Lung (tissue), 16 donors: Measurements from ENCODE around the gene RXFP1. TPM values are rescaled to one million over a fixed set of nuclear protein-coding genes. Genes with fewer than 3 reads are reported as not detected.

ENCODE experiments used
- ATAC-seq: fragments of 200-7000 bp; cut with Tn5 transposase; one replicate; pipeline ENCODE4 v1.9.1; 2020; ENCODE audit warnings: moderate number of reproducible peaks; ENCODE audit not compliant: insufficient read depth, low FRiP score
- DNase-seq, 3 donors: peaks; one replicate each; pipeline ENCODE4 v3.0.0-alpha.2; 2013 to 2017
- H3K27ac ChIP-seq, 2 donors: one replicate each; pipeline ENCODE4 v1.5.1; 2013; ENCODE audit warnings: mild to moderate bottlenecking in 2 of 2, moderate library complexity in 2 of 2, control low read depth in 1 of 2, inconsistent platforms in 1 of 2, low read depth in 1 of 2, low read length in 1 of 2
- H3K27me3 ChIP-seq, 3 donors: one replicate each; pipeline ENCODE4 v1.5.1; 2013; ENCODE audit warnings: low read length in 2 of 3; ENCODE audit not compliant: control insufficient read depth in 3 of 3, insufficient read depth in 3 of 3
- H3K36me3 ChIP-seq, 4 donors: one replicate each; pipeline ENCODE4 v1.5.1; 2013; ENCODE audit warnings: low read length in 4 of 4, mild to moderate bottlenecking in 1 of 4, moderate library complexity in 1 of 4; ENCODE audit not compliant: control insufficient read depth in 4 of 4, insufficient read depth in 4 of 4
- H3K4me1 ChIP-seq, 5 donors: one replicate each; pipeline ENCODE4 v1.5.1; 2013; ENCODE audit warnings: low read length in 5 of 5, mild to moderate bottlenecking in 2 of 5, moderate library complexity in 1 of 5; ENCODE audit not compliant: control insufficient read depth in 5 of 5, insufficient read depth in 5 of 5
- H3K4me3 ChIP-seq: one replicate; pipeline ENCODE4 v1.5.1; 2013; ENCODE audit warnings: mild to moderate bottlenecking, control low read depth, moderate library complexity
- H3K9ac ChIP-seq, 2 donors: one replicate each; pipeline ENCODE4 v1.5.1; 2013; ENCODE audit warnings: low read length in 2 of 2, control low read depth in 1 of 2; ENCODE audit not compliant: insufficient read depth in 1 of 2
- H3K9me3 ChIP-seq, 4 donors: one replicate each; pipeline ENCODE4 v1.5.1; 2013; ENCODE audit warnings: low read length in 3 of 4, mild to moderate bottlenecking in 1 of 4, moderate library complexity in 1 of 4; ENCODE audit not compliant: control insufficient read depth in 4 of 4, insufficient read depth in 3 of 4
- WGBS, 2 donors: extraction: QIAGEN DNeasy Blood & Tissue Kit; methylation state at CpG; one replicate each; pipeline ENCODE4 v1.1.7; 2013; 5-methylcytosine and 5-hydroxymethylcytosine counted together
- long read RNA-seq, 5 donors: transcript quantifications; one replicate each; lab custom pipeline, GENCODE V29; 2026
- polyA plus RNA-seq, 2 donors: library from polyadenylated mRNA; stranded (reverse); fragments of 200-250 nt; gene quantifications; one replicate each; pipeline ENCODE4 v1.2.1, GENCODE V29; 2013
- total RNA-seq, 2 donors: library from RNA; depleted of rRNA in 1 of 2; stranded (reverse); fragments of >200 nt in 1 of 2; gene quantifications; one replicate each; pipeline ENCODE4 v1.2.1, GENCODE V29; 2014 to 2021
- TF ChIP-seq, protein P1 (sequence below): IDR thresholded peaks from 2 replicates; pipeline ENCODE4 v1.5.1; 2012; ENCODE audit warnings: mild to moderate bottlenecking; ENCODE audit errors: control extremely low read depth, extremely low read depth
- donor health status: control.
- donor health status: control.
- donor health status: Bipolar disorder and iron deficiency.
- donor health status: healthy.
- donor health status: DM: yes; HTN: yes; CAD: no.

The RXFP1 gene
- total RNA-seq, result 10 to 100 TPM in 1 of 2 donors, 1 to 10 TPM in 1; 2.5 to 10.7 TPM
- polyA plus RNA-seq, result 1 to 10 TPM; 1.5 to 2.8 TPM
- long read RNA-seq, donor 1, partial matches to known transcripts, result 0 of 1 reads
- long read RNA-seq, donor 1, other reads (novel, unspliced or antisense), result 0 of 1 reads
- long read RNA-seq, donor 2, partial matches to known transcripts, result 0 of 1 reads
- long read RNA-seq, donor 2, other reads (novel, unspliced or antisense), result 0 of 1 reads
- long read RNA-seq, donor 3, partial matches to known transcripts, result 0 of 1 reads
- long read RNA-seq, donor 3, other reads (novel, unspliced or antisense), result 0 of 1 reads
- long read RNA-seq, donor 4, result 0 reads
- long read RNA-seq, donor 5, result 0 reads

GRCh38 chr4:158521484-158522088 lies at the start of gene RXFP1:
TSS of gene RXFP1 (plus strand) at chr4:158521882. CDS start at chr4:158521977, 95 bp downstream.
- Histone ChIP-seq H3K27ac (peak within 1 kb of the TSS in 1 of 2 donors; percentile 53), H3K4me1 (no peaks in the 10 kb centered on the region), H3K9ac (no peak within 1 kb of the TSS), H3K27me3 (no peaks in the 10 kb centered on the region), H3K4me3 (no peak within 1 kb of the TSS), H3K9me3 (no peaks in the 10 kb centered on the region), H3K36me3 (no peaks in the 10 kb centered on the region)
- TF ChIP-seq, protein P1, sequence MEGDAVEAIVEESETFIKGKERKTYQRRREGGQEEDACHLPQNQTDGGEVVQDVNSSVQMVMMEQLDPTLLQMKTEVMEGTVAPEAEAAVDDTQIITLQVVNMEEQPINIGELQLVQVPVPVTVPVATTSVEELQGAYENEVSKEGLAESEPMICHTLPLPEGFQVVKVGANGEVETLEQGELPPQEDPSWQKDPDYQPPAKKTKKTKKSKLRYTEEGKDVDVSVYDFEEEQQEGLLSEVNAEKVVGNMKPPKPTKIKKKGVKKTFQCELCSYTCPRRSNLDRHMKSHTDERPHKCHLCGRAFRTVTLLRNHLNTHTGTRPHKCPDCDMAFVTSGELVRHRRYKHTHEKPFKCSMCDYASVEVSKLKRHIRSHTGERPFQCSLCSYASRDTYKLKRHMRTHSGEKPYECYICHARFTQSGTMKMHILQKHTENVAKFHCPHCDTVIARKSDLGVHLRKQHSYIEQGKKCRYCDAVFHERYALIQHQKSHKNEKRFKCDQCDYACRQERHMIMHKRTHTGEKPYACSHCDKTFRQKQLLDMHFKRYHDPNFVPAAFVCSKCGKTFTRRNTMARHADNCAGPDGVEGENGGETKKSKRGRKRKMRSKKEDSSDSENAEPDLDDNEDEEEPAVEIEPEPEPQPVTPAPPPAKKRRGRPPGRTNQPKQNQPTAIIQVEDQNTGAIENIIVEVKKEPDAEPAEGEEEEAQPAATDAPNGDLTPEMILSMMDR, result no peak
- ATAC-seq (no peak), DNase-seq (no peak)
- whole genome bisulfite sequencing, 2 donors, result 49 to 64% methylated on average over 11 of the region's 11 CpGs

GRCh38 chr4:158481811-158482210 lies 39.9 kb upstream of the RXFP1 start:
- ATAC-seq, result no peak

GRCh38 chr4:158484173-158484885 lies 37.4 kb upstream of the RXFP1 start:
- 78 to 88% methylated on average over 4 of the region's 4 CpGs for WGBS, 2 donors
- TF ChIP-seq, protein P1, result no peak
- Histone ChIP-seq H3K27ac (no peak overlapping the region), H3K27me3 (no peaks in the 10 kb centered on the region), H3K9ac (no peak overlapping the region), H3K4me3 (no peak overlapping the region), H3K9me3 (no peaks in the 10 kb centered on the region), H3K4me1 (no peaks in the 10 kb centered on the region), H3K36me3 (no peaks in the 10 kb centered on the region)
- no peak for ATAC-seq
- DNase-seq, result no peak

More at GRCh38 chr4:158481811-158482210, 39.9 kb upstream of the RXFP1 start:
- TF ChIP-seq, protein P1, result no peak
- H3K36me3 ChIP-seq, result no peaks in the 10 kb centered on the region
- no peaks in the 10 kb centered on the region for H3K4me1 ChIP-seq
- no peak overlapping the region for H3K27ac ChIP-seq
- no peak overlapping the region for H3K4me3 ChIP-seq
- H3K27me3 ChIP-seq, result no peaks in the 10 kb centered on the region
- no peak for DNase-seq
- H3K9ac ChIP-seq, result no peak overlapping the region
- H3K9me3 ChIP-seq, result no peaks in the 10 kb centered on the region
